ENCODE data around the gene TPSG1.
"Not testable (repeated sequence)": the region's sequence is repeated elsewhere in the genome, so short reads cannot be mapped to it uniquely, and the experiment has no call there.

TPSG1 gene

DNA sequence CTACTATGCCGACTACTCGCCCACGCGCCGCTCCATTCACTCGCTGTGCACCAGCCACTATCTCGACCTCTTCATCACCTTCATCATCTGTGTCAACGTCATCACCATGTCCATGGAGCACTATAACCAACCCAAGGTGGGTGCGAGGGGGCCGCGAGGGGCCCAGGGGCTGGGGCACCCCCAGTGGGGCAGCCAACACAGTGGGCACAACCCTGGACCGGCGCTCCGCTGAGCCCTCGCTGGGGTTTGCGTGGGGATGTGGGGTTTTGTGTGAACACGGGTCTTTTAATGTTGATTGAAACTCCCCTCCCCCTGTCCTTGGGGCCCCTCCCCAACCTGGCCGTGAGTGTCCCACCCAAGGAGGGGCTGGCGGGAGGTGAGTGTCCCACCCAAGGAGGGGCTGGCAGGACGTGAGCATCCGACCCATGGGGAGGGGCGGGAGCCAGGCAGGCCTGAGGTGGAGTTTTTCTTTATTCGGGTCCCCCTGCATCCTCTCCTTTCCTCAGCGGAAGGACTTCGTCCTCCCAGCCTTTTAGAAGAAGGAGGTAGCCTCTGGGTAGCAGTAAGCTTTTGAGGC lies 11.2 kb downstream of the TPSG1 start:
- DNase-seq = no peak

DNA sequence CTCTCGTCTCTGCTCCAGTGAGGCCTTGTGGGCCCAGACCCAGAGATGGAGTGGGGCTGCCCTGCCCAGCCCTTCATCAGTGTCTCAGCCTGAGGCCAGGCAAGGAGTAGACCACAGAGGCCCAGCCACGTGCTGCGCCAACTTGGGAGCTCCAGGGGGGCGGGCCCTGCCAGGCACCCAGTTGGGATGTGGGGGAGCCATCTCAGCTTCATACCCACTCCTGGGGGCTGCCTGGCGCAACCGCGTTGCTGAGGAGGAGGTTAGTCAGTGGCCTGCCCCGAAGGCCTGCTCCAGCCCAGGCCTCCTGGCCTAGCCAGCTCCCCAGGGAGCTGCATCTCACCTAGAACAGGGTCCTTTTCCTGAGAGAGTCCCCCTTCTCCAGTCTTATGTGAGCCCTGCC lies 11.8 kb downstream of the TPSG1 start:
- no peak for DNase-seq

DNA sequence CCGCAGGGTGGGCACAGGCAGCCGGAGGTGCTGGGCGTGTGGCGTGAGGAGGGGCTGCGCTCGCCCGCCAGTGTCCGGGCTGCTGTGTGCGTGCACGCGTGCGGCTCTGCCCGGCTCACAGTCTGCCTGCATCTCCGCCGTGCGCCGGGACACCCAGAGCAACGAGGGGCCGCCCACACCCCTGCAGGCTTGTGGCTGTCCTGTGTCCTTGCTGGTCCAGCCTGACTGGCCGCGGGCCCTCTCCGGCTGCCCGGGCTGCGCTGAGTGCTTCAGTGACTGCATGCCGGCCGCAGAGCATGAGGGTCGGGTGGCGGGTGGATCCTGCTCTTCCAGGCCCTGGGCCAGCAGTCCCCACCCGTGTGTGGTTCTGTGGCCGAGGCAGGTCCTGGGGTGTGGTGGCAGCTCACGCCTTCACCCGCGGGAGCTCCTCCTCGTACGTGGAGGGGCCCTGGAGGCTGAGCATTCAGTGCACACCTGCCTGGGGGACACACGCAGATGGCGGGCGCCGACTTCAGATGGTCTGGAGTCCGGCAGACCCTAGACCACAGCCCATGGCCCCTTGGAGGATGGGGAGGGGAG lies 12.4 kb downstream of the TPSG1 start:
- no peak for DNase-seq

DNA sequence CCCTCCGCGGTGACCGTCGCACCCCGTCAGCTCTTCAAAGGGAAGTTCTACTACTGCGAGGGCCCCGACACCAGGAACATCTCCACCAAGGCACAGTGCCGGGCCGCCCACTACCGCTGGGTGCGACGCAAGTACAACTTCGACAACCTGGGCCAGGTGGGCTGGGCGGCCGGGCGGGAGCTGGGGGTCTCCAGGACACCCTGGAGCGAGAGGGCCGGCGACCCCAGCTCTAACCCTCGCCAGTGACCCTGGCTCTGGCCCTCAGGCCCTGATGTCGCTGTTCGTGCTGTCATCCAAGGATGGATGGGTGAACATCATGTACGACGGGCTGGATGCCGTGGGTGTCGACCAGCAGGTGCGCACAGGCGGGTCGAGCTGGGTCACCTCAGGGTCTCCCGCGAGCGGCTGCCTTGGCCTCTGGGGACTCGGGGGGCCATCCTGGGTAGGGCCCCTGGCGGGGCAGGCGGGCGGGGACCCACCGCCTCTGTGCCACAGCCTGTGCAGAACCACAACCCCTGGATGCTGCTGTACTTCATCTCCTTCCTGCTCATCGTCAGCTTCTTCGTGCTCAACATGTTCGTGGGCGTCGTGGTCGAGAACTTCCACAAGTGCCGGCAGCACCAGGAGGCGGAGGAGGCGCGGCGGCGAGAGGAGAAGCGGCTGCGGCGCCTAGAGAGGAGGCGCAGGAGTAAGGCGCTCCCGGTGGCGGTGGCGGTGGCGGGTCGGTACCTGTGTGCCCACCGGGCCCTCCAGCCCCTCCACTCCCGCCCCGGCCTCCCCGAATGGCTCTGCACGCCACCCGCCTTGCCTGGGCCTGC lies 13.4 kb downstream of the TPSG1 start:
- no peak for DNase-seq

DNA sequence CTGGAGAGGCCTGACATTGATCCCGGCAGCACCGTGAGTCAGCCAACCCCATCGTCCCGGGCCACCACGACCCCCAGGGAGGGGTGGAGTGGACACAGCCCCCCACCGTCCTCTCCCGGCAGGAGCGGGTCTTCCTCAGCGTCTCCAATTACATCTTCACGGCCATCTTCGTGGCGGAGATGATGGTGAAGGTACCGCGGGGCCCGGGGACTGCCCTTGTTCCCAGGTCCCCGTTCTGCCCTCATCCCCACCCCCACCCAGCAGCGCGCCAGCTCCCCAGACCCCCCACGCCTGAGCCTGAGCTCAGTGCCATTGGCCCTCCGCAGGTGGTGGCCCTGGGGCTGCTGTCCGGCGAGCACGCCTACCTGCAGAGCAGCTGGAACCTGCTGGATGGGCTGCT lies 14.6 kb downstream of the TPSG1 start:
- no peak for DNase-seq

DNA sequence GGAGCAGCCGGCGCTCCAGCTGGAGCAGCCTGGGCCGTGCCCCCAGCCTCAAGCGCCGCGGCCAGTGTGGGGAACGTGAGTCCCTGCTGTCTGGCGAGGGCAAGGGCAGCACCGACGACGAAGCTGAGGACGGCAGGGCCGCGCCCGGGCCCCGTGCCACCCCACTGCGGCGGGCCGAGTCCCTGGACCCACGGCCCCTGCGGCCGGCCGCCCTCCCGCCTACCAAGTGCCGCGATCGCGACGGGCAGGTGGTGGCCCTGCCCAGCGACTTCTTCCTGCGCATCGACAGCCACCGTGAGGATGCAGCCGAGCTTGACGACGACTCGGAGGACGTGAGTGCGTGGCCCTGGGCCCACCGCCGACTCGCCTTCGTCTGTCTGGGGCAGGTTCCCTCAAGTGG lies 16.0 kb downstream of the TPSG1 start:
- no peak for DNase-seq

DNA sequence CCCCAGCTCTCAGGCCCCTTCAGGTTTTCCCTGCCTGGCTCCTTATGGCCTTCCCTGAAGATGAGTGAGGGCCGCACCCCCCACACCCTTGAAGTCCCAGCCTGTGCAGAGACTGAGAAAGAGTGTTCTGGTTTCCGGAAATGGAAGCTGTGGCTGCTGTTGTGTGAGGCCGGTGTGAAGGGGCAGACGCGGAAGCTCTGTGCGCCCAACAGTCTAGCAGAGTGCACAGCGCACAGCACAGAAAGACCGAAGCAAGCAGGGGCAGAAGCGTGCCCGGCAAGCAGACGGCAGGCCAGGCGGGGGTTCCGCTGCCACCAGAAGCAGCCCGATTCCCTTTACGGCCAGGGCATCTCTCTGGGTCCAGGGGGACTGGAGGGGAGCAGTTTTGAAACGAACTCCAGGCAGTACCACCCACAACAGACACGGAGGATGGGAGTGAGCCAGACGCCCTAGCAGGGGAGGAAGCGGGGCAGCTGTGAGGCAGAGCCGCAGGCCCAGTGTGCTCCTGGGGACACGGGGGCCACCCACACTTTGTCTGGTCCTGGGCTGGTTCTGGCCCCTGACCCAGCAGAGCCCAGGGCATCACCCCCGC lies 16.7 kb downstream of the TPSG1 start:
- DNase-seq = no peak

DNA sequence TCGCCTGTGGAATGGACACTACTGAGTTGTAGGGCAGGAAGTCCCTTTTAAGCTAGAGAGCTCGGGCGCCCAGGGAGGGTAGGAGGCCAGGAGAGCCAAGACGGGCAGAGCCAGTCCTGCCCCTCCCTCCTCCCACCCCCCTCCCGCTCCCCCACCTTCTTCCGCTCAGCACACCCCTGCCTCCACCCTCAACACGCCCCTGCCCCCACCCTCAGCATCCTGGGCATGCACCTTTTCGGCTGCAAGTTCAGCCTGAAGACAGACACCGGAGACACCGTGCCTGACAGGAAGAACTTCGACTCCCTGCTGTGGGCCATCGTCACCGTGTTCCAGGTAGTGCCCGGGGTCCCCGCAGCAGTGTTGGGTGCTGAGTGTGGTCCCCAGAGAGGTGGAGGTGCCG lies 18.3 kb downstream of the TPSG1 start:
- DNase-seq = peak in 1 of 4 experiments; percentile 23

DNA sequence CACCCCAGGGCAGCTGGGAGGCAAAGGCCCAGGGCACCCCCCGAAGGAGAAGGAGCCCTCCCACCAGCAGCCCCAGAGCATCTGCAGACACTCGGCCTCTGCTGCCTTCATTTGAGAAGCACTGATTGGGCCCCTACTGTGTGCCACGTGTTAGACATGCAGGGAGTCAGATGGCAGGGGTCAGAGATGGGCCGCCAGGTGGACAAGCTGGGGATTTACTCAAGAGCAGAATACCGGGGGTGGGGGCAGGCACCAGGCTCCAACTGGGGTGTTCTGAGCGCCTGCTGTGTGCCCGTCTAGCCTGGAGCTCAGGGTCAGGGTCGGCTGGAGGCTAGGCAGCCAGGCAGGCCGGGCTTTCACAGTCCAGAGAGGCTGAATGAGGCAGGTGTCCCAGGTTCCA lies 18.7 kb downstream of the TPSG1 start:
- no peak for DNase-seq

DNA sequence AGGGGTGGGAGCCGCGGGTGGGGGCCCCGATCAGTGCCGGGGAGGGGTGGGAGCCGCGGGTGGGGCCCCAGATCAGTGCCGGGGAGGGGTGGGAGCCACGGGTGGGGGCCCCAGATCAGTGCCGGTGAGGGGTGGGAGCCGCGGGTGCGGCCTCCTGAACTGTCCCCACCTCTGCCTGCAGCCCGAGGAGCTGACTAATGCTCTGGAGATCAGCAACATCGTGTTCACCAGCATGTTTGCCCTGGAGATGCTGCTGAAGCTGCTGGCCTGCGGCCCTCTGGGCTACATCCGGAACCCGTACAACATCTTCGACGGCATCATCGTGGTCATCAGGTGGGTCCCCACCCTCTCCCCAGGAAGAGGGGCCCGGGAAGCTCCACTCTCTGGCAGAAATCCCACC lies 20.1 kb downstream of the TPSG1 start:
- DNase-seq = no peak

DNA sequence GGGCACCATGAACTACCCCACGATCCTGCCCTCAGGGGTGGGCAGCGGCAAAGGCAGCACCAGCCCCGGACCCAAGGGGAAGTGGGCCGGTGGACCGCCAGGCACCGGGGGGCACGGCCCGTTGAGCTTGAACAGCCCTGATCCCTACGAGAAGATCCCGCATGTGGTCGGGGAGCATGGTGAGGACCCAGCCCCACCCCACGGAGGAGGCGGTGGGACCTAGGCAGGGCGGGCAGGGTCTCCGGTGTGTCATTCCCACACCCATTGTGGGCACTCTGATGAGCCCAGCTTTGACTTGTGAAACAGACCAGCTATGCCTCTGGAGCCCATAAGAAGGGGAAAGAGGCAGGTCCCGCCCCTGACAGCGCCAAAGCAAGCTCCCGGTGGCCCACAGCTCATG lies 22.8 kb downstream of the TPSG1 start:
- DNase-seq = no peak

DNA sequence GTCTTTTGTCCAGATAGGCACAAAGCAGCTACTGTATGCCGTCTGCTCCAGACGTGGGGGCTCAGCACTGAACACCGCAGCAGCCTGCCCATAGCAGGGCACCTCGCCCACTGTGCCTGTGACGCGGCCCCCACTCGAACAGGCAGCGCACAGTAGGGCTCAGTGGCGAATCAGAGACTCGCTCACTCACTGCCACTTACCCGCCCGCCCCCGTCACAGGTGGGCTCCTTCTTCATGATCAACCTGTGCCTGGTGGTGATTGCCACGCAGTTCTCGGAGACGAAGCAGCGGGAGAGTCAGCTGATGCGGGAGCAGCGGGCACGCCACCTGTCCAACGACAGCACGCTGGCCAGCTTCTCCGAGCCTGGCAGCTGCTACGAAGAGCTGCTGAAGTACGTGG lies 23.6 kb downstream of the TPSG1 start:
- DNase-seq = no peak

DNA sequence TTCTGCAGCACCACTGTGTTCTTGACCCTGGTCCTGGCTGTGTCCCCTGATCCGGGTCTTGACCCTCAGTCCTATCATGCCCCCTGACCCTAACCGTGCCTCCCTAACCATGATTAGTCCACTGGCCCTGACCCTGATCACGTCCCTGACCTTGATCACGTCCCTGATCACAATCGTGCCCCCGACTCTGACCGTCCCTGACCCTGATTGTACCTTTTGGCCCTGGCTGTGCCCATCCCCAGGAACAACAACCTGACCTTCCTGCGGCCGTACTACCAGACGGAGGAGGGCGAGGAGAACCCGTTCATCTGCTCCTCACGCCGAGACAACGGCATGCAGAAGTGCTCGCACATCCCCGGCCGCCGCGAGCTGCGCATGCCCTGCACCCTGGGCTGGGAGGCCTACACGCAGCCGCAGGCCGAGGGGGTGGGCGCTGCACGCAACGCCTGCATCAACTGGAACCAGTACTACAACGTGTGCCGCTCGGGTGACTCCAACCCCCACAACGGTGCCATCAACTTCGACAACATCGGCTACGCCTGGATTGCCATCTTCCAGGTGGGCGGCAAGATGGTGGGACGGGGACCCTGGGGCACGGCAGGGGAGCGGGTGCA lies 24.9 kb downstream of the TPSG1 start:
- DNase-seq = no peak

DNA sequence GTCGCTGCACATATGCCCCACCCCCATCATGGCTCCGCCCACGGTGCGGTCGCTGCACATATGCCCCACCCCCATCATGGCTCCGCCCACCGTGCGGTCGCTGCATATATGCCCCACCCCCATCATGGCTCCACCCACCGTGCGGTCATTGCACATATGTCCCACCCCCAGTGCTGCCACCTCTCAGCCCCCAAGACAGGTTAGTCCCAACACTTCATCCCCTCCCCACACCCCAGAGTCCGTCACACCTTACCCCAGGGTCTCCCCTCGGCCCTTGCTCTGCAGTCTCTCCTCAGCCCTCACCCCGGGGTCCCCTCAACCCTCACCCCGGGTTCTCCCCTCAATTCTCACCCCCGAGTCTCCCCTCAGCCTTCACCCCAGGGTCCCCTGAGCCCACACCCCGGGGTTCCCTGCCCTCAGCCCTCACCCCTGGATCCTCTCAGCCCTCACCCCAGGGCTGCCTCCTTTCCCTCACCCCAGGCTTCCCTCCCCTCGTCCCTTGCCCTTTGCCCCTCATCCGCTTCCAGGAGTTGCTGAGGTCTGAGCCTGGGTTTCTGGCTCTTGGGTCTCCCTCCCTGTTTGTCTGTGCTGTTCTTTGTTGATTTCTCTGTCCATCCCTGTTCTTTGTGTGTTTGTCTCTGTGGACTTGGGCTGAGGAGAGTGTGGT lies 25.6 kb downstream of the TPSG1 start:
- DNase-seq = no peak

DNA sequence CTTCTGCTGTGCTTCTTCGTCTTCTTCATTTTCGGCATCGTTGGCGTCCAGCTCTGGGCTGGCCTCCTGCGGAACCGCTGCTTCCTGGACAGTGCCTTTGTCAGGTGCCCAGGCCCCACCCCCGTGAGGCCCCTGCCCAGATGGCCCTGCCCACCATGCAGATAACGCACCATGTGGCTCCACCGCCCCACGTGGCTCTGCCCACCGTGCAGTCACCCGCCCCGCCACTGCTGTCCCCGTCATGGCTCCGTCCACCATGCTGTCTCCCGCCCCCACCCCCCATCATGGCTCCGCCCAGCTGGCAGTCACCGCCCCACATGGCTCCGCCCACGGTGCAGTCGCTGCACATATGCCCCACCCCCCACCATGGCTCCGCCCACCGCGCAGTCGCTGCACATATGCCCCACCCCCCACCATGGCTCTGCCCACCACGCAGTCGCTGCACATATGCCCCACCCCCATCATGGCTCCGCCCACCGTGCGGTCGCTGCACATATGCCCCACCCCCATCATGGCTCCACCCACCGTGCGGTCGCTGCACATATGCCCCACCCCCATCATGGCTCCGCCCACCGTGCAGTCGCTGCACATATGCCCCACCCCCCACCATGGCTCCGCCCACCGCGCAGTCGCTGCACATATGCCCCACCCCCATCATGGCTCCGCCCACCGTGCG lies 26.3 kb downstream of the TPSG1 start:
- not testable (repeated sequence) for DNase-seq

DNA sequence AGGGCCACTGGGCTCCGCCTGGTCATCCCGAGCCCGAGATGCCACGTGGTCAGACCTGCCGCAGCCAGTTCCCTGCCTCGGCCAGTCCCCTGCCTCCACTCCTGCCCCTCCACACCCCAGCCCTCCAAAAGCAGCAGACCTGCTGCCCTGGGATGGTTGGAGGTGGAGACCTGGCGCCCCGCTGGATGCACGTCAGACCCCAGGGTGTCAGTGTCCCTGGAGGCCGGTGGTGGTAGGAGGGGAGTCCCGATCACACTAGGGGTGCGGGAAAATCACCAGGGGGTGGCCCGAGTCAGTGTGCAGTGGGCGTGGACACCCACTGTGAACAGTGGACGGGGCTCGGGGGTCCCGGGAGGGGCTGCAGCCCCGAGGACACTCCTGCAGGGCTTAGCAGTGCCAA lies 26.9 kb downstream of the TPSG1 start:
- DNase-seq = no peak

DNA sequence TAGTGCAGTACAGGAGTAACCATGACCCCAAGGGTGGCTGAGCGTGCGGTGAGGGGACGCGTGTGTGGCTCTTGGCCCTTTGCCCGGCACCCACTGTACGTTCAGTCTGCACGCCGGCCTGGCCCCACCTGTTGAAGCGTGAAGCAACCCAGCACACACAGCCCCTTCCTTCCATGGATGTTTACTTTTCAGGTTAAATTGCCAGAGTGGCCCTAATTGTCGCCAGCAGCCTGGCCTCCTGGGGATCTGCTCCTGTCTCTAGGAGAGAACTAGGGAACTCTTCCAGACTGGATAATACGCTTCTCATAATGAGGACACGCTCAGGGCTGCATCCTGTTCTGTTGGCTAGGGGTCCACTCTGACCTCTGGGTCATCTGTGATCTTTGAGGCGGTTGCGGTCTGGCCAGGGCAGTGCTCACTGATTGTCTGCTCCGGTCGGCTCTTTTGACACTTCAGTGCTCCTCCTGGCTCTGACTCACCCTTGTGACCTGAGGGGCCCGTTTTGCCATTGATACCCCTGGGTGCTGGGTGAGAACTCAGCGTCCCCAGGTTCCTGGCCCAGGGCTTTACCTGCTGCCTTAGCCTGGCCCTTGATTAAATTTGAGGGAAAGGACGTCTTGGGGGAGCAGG lies 27.7 kb downstream of the TPSG1 start:
- DNase-seq = no peak

DNA sequence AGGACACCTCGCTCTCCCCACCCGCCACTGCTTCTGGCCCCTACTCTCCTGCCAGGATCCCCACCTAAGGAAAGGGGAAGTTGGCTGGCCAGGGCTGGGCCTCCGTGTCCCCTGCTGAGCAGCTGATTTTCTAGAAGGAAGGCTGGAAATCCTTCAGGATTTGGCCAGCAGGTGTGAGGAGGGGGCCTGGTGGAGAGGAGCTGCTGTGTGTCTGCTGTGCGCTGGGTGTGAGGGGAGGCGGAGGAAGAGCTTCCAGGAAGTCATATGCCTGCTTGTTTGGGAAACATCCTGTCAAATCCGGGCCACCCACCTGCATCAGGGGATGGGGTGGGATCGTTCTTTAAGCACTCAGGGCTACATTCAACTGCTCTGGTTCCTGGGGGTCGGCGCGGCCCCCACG lies 28.6 kb downstream of the TPSG1 start:
- DNase-seq = no peak

DNA sequence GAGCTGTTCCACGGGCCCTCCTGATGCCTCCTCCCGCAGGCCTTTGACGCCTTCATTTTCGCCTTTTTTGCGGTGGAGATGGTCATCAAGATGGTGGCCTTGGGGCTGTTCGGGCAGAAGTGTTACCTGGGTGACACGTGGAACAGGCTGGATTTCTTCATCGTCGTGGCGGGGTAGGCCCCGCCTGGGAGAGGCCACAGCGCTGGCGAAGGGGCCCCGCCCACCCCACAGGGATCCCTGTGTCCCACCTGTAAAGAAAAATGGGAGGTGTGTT lies 29.7 kb downstream of the TPSG1 start:
- DNase-seq = no peak

DNA sequence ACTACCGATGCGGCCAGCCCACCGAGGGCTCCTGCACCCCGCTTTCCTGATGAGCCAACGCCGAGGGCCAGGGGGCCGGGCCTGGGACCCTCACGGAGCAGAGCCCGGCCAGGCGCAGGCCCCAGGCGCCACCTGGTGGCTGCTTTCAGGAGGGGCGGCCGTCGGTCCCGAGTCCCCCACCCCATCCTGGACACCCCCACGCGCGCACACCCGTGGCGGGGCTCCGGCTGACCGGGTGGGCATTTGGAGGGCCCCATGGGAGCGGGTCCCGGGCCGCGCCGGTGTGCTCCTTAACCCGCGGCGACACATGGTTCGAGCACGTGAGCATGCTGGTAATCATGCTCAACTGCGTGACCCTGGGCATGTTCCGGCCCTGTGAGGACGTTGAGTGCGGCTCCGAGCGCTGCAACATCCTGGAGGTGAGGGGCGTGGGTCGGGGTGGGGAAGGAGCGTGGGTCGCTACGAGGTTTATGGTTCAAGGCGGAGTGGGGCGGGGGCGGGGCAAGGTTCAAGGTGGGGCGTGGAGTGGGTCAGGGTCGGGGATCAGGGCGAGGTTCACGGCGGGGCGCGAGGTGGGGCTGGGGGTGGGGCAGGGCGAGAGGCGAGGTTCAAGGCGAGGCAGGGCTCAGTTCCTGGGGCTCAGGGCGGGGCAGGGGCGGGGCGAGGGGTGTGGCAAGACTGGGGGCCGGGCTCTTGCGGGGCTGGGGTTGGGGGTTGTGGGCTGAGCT lies 30.2 kb downstream of the TPSG1 start:
- DNase-seq = peak in 2 of 4 experiments; percentile 22 to 23

DNA sequence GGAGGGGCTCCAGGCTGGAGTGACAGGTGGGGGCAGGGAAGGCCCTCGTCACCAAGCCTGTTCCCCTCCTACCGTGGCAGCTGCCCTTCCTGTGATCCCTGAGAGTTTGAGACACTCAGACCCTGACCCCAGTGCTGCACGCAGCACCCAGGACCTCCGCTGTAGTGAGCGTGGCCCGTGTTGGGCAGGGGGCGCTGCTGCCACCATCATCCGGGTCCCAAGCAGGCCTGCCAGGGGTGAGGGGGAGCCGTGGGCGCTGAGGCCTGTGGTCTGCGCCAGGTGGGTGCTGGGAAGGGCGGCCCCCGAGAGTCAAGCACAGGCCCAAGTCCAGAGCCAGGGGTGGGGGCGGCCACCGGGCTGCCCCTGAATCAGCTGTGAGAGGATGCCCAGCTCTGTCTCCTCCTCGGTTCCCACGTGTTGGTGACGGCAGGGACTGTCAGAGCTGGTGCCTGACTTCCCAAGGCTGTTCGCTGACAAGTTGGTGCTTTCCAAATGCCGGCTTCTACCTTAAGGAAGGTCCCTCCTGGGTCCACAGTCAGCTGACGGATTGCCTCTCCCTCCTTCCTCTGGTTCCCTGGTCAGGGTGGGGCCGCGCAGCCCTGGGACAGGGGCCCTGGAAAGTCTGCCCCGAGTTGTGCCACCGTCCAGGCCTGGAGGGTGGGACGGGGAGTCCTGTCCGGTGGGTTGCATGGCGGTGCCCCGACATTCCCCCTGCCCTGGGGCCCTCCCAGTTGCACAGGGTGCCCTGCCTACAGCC lies 31.1 kb downstream of the TPSG1 start:
- DNase-seq = no peak
